B cell (primary cell): ENCODE measurements around the gene CYP2A6. TPM values are rescaled to one million over a fixed set of nuclear protein-coding genes. Genes with fewer than 3 reads are reported as not detected.

Experiments used
- ATAC-seq: fragments of 200-7000 bp; cut with Tn5 transposase; one replicate; pipeline ENCODE4 v1.10.0; 2021; ENCODE audit warnings: low read depth, mild to moderate bottlenecking, moderate number of reproducible peaks, moderate library complexity
- CTCF ChIA-PET: fragments of 350-600 bp; sonication (Branson Sonifier 250); formaldehyde crosslinking; loops from one replicate; lab custom pipeline; 2021; ENCODE audit warnings: antibody characterized with exemption, inconsistent platforms; lab: Charles Lee
- POLR2A ChIA-PET: fragments of 350-600 bp; sonication (Branson Sonifier 250); formaldehyde crosslinking; loops from one replicate; lab custom pipeline; 2021; ENCODE audit warnings: antibody characterized with exemption; lab: Charles Lee
- DNase-seq: peaks from one replicate; pipeline ENCODE4 v3.0.0; 2013
- H2AFZ ChIP-seq: 2 replicates; pipeline ENCODE4 v1.6.1; 2012; ENCODE audit warnings: mild to moderate bottlenecking, low read depth, low read length; ENCODE audit not compliant: insufficient read depth, poor library complexity, severe bottlenecking
- H3K27ac ChIP-seq, 2 donors: 1 replicate in 1 of 2; 2 replicates in 1 of 2; pipeline ENCODE4 v1.5.1; 2012 to 2013; ENCODE audit warnings: low read length in 2 of 2, mild to moderate bottlenecking in 2 of 2, moderate library complexity in 1 of 2
- H3K27me3 ChIP-seq, 4 experiments: fragments of 200-600 bp in 1 of 4; sonication (generic) in 1 of 4; replicated peaks in 1 of 4; 1 replicate in 2 of 4; 2 replicates in 2 of 4; pipeline versions ENCODE4 v1.6.1 to v1.7.0; 2013 to 2016; ENCODE audit warnings: low read length in 3 of 4, mild to moderate bottlenecking in 2 of 4, mixed read lengths in 1 of 4, moderate library complexity in 1 of 4; ENCODE audit not compliant: insufficient read depth in 4 of 4, control insufficient read depth in 3 of 4; ENCODE audit errors: control extremely low read depth in 1 of 4
- H3K36me3 ChIP-seq, 2 experiments: replicated peaks in 1 of 2; 1 replicate in 1 of 2; 2 replicates in 1 of 2; pipeline versions ENCODE4 v1.6.1 to v1.7.1; 2013; ENCODE audit warnings: low read length in 1 of 2; ENCODE audit not compliant: insufficient read depth in 2 of 2, control insufficient read depth in 1 of 2; ENCODE audit errors: control extremely low read depth in 1 of 2, extremely low read depth in 1 of 2
- H3K4me1 ChIP-seq, 2 donors: fragments of 200-600 bp in 1 of 2; sonication (generic) in 1 of 2; 1 replicate in 1 of 2; 2 replicates in 1 of 2; pipeline versions ENCODE4 v1.5.1 to v1.6.1; 2013 to 2017; ENCODE audit warnings: low read length in 2 of 2; ENCODE audit not compliant: control insufficient read depth in 2 of 2, insufficient read depth in 2 of 2
- H3K4me2 ChIP-seq: replicated peaks from 2 replicates; pipeline ENCODE3; 2012; ENCODE audit warnings: mild to moderate bottlenecking, low read depth, low read length; ENCODE audit not compliant: poor library complexity, severe bottlenecking
- H3K4me3 ChIP-seq, 5 experiments: fragments of 200-600 bp in 1 of 5; sonication (generic) in 1 of 5; 1 replicate in 3 of 5; 2 replicates in 2 of 5; pipeline versions ENCODE4 v1.5.1 to v1.7.0; 2011 to 2016; ENCODE audit warnings: low read length in 4 of 5, mild to moderate bottlenecking in 4 of 5, low read depth in 2 of 5, control low read depth in 1 of 5, moderate library complexity in 1 of 5; ENCODE audit not compliant: insufficient read depth in 1 of 5; ENCODE audit errors: control extremely low read depth in 1 of 5, extremely low read depth in 1 of 5
- H3K79me2 ChIP-seq: fragments of 200-600 bp; sonication (generic); one replicate; pipeline ENCODE4 v1.6.0; 2016; ENCODE audit warnings: low read length; ENCODE audit not compliant: control insufficient read depth, insufficient read depth
- H3K9ac ChIP-seq: fragments of 200-600 bp; sonication (generic); 2 replicates; pipeline ENCODE4 v1.6.1; 2017; ENCODE audit warnings: mild to moderate bottlenecking, low read length, moderate library complexity
- H3K9me3 ChIP-seq, 3 donors: one replicate each; pipeline versions ENCODE4 v1.6.1 to v1.7.1; 2013; ENCODE audit warnings: low read length in 2 of 3; ENCODE audit not compliant: control insufficient read depth in 2 of 3, insufficient read depth in 1 of 3; ENCODE audit errors: control extremely low read depth in 1 of 3
- H4K20me1 ChIP-seq: 2 replicates; pipeline ENCODE4 v1.6.0; 2012; ENCODE audit warnings: mild to moderate bottlenecking, low read length; ENCODE audit not compliant: insufficient read depth, control insufficient read depth, poor library complexity, severe bottlenecking
- H3K27ac Mint-ChIP-seq: one replicate; pipeline ENCODE4 v1.8.0; 2021; ENCODE audit warnings: mixed read lengths
- H3K27me3 Mint-ChIP-seq: one replicate; pipeline ENCODE4 v1.8.0; 2021; ENCODE audit warnings: mixed read lengths
- H3K4me1 Mint-ChIP-seq: one replicate; pipeline ENCODE4 v1.8.0; 2021; ENCODE audit warnings: mixed read lengths
- H3K4me3 Mint-ChIP-seq: one replicate; pipeline ENCODE4 v1.8.0; 2021; ENCODE audit warnings: mixed read lengths
- H3K9me3 Mint-ChIP-seq: one replicate; pipeline ENCODE4 v1.8.0; 2022; ENCODE audit warnings: mixed read lengths; ENCODE audit not compliant: insufficient read depth
- EZH2 ChIP-seq: IDR thresholded peaks from 2 replicates; pipeline ENCODE4 v1.6.1; 2012; ENCODE audit warnings: borderline replicate concordance, low read depth, mild to moderate bottlenecking, moderate library complexity, low read length; ENCODE audit not compliant: insufficient read depth, poor library complexity, severe bottlenecking
- WGBS: methylation state at CpG from one replicate; pipeline ENCODE4 v1.1.5; 2013; ENCODE audit warnings: missing lambda C conversion rate; ENCODE audit not compliant: insufficient coverage; 5-methylcytosine and 5-hydroxymethylcytosine counted together
- intact Hi-C: fragments of 100-400 bp; cut with micrococcal nuclease; formaldehyde crosslinking; loops from one replicate; pipeline ENCODE4 v1.10.0; 2022
- polyA plus RNA-seq: library from polyadenylated mRNA; depleted of rRNA; stranded (reverse); fragments of >200 nt; gene quantifications from 2 replicates; pipeline ENCODE4 v1.2.3, GENCODE V29; 2012
- total RNA-seq, 2 donors: library from RNA; stranded (reverse); fragments of 120-200 nt in 1 of 2; gene quantifications; 1 replicate in 1 of 2; 2 replicates in 1 of 2; pipeline versions ENCODE4 v1.2.3 to v1.2.4, GENCODE V29; 2013 to 2022
- TF ChIP-seq, protein P1 (sequence below): fragments of 200-600 bp; IDR thresholded peaks from one replicate; pipeline ENCODE4 v1.8.0; 2022; ENCODE audit warnings: antibody characterized with exemption, mild to moderate bottlenecking

Gene CYP2A6
- total and polyA plus RNA-seq, 2 donors (not counting 1 experiment from before 2014, with no cell fraction given) = not detected

GRCh38 chr19:40862785-40863184 is 12.5 kb upstream of the CYP2A6 start:
- Mint-ChIP-seq H3K4me3 (no peak overlapping the region), H3K9me3 (no peaks in the 10 kb centered on the region), H3K4me1 (no peaks in the 10 kb centered on the region), H3K27me3 (peaks cover 19% of the 10 kb centered on the region), H3K27ac (no peak overlapping the region)
- no peak overlapping the region for H2AFZ ChIP-seq
- intact Hi-C loops = no loop called here
- peaks cover 0 to 10% (median 0%) of the 10 kb centered on the region in 4 experiments for H3K27me3 ChIP-seq
- H3K36me3 ChIP-seq = no peaks in the 10 kb centered on the region
- no peak overlapping the region for H3K4me2 ChIP-seq
- ATAC-seq (no peak), DNase-seq (no peak)
- ChIA-PET POLR2A (no interaction called here), CTCF (no interaction called here)
- WGBS = 100% methylated on average over 3 of the region's 4 CpGs
- H3K4me1 ChIP-seq = no peaks in the 10 kb centered on the region
- TF ChIP-seq, protein P1, sequence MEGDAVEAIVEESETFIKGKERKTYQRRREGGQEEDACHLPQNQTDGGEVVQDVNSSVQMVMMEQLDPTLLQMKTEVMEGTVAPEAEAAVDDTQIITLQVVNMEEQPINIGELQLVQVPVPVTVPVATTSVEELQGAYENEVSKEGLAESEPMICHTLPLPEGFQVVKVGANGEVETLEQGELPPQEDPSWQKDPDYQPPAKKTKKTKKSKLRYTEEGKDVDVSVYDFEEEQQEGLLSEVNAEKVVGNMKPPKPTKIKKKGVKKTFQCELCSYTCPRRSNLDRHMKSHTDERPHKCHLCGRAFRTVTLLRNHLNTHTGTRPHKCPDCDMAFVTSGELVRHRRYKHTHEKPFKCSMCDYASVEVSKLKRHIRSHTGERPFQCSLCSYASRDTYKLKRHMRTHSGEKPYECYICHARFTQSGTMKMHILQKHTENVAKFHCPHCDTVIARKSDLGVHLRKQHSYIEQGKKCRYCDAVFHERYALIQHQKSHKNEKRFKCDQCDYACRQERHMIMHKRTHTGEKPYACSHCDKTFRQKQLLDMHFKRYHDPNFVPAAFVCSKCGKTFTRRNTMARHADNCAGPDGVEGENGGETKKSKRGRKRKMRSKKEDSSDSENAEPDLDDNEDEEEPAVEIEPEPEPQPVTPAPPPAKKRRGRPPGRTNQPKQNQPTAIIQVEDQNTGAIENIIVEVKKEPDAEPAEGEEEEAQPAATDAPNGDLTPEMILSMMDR = no peak
- no peak for TF ChIP-seq EZH2
- no peaks in the 10 kb centered on the region for H4K20me1 ChIP-seq
- H3K9ac ChIP-seq = no peak overlapping the region
- H3K9me3 ChIP-seq = no peaks in the 10 kb centered on the region
- H3K79me2 ChIP-seq = no peaks in the 10 kb centered on the region
- no peak overlapping the region for H3K4me3 ChIP-seq
- H3K27ac ChIP-seq = no peak overlapping the region

GRCh38 chr19:40862333-40862732 is 12.1 kb upstream of the CYP2A6 start:
- Mint-ChIP-seq H3K4me1 (no peaks in the 10 kb centered on the region), H3K27ac (no peak overlapping the region), H3K4me3 (no peak overlapping the region), H3K27me3 (peaks cover 19% of the 10 kb centered on the region), H3K9me3 (no peaks in the 10 kb centered on the region)
- TF ChIP-seq, protein P1 = no peak
- no peak for TF ChIP-seq EZH2
- Histone ChIP-seq H3K4me3 (no peak overlapping the region), H3K27ac (no peak overlapping the region), H3K4me1 (no peaks in the 10 kb centered on the region), H4K20me1 (no peaks in the 10 kb centered on the region), H3K4me2 (no peak overlapping the region), H3K9ac (no peak overlapping the region), H3K27me3 (peaks cover 0 to 10% (median 0%) of the 10 kb centered on the region in 4 experiments), H2AFZ (no peak overlapping the region), H3K9me3 (no peaks in the 10 kb centered on the region), H3K36me3 (no peaks in the 10 kb centered on the region), H3K79me2 (no peaks in the 10 kb centered on the region)
- ATAC-seq (no peak), DNase-seq (no peak)
- ChIA-PET POLR2A (no interaction called here), CTCF (no interaction called here)
- intact Hi-C loops = no loop called here
- WGBS = no CpG with 5 or more reads among the region's 3 CpGs
